SK-N-SH treated with all-trans-retinoic acid at 6 μM for 48 hours (cell line): ENCODE data around the gene TMEM50A.
A peak's percentile ranks its signal among the peaks of the same experiment; 100 is the strongest.
"Not testable (repeated sequence)": the region's sequence is repeated elsewhere in the genome, so short reads cannot be mapped to it uniquely, and the experiment has no call there.

ENCODE experiments used
- ATAC-seq: fragments of 200-7000 bp; cut with Tn5 transposase; 3 replicates; pipeline ENCODE4 v1.9.1; 2020; ENCODE audit warnings: mild to moderate bottlenecking, moderate library complexity
- ARNTL ChIP-seq: fragments of 450-650 bp; formaldehyde crosslinking; IDR thresholded peaks from 2 replicates; pipeline ENCODE4 v1.5.0; 2020; ENCODE audit warnings: low read depth, mild to moderate bottlenecking, moderate library complexity, borderline replicate concordance
- ESRRG ChIP-seq: fragments of 250-450 bp; sonication (Bioruptor Pico); IDR thresholded peaks from 2 replicates; pipeline ENCODE4 v1.6.1; 2021; ENCODE audit warnings: mild to moderate bottlenecking
- ISL1 ChIP-seq: fragments of 250-450 bp; sonication (Bioruptor Pico); IDR thresholded peaks from 2 replicates; pipeline ENCODE4 v2.1.2; 2022; ENCODE audit warnings: mild to moderate bottlenecking, moderate library complexity
- OSR1 ChIP-seq: fragments of 250-450 bp; sonication (Bioruptor Pico); IDR thresholded peaks from 2 replicates; pipeline ENCODE4 v1.8.0; 2022; ENCODE audit warnings: moderate library complexity, mild to moderate bottlenecking, inconsistent platforms
- PPARA ChIP-seq: fragments of 250-450 bp; sonication (Bioruptor Pico); IDR thresholded peaks from 2 replicates; pipeline ENCODE4 v1.5.0; 2020; ENCODE audit warnings: mild to moderate bottlenecking, borderline replicate concordance
- SNAI2 ChIP-seq: fragments of 250-450 bp; sonication (Bioruptor Pico); IDR thresholded peaks from 2 replicates; pipeline ENCODE4 v1.5.0; 2020; ENCODE audit warnings: mild to moderate bottlenecking, moderate library complexity
- TOX ChIP-seq: fragments of 250-450 bp; sonication (Bioruptor Pico); IDR thresholded peaks from 2 replicates; pipeline ENCODE4 v1.8.0; 2021; ENCODE audit warnings: mild to moderate bottlenecking, moderate library complexity, borderline replicate concordance
- ZC3H10 ChIP-seq: fragments of 250-450 bp; sonication (Bioruptor Pico); IDR thresholded peaks from 2 replicates; pipeline ENCODE4 v1.5.1; 2021; ENCODE audit warnings: mild to moderate bottlenecking, moderate library complexity
- ZNF70 ChIP-seq: fragments of 450-650 bp; formaldehyde crosslinking; IDR thresholded peaks from 2 replicates; pipeline ENCODE4 v1.5.0; 2020; ENCODE audit warnings: mild to moderate bottlenecking, moderate library complexity
- ZNF8 ChIP-seq: fragments of 450-650 bp; formaldehyde crosslinking; IDR thresholded peaks from 2 replicates; pipeline ENCODE4 v1.5.0; 2020; ENCODE audit warnings: mild to moderate bottlenecking, moderate library complexity
- TF ChIP-seq, protein P1 (sequence below): fragments of 250-450 bp; sonication (Bioruptor Pico); IDR thresholded peaks from 2 replicates; pipeline ENCODE4 v1.8.0; 2021; ENCODE audit warnings: low read depth, mild to moderate bottlenecking, moderate library complexity, borderline replicate concordance
- TF ChIP-seq, protein P2 (sequence below): fragments of 250-450 bp; sonication (Bioruptor Pico); IDR thresholded peaks from 2 replicates; pipeline ENCODE4 v1.5.0; 2020; ENCODE audit warnings: mild to moderate bottlenecking, moderate library complexity
- TF ChIP-seq, protein P3 (sequence below): fragments of 250-450 bp; sonication (Bioruptor Pico); IDR thresholded peaks from 2 replicates; pipeline ENCODE4 v1.5.1; 2021; ENCODE audit warnings: mild to moderate bottlenecking, moderate library complexity

Gene TMEM50A

DNA sequence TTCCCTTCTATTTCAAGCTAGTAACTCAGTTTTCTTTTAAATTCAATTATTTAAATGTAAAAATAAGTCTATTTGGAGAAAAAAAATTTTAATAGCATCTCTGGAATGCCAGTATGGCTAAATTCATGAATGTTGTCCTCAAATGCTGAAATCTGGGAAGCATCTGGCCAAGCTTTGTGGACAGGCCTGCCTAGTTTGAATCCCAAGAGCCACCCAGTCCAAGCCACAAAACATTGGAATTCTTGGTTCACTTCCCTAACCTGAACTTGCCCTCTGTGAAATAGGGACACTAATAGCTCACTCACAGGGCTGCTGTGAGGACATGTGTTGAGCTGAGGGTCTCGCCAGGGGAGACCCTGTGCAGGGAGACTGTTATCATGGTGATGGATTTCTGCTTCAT lies 28.6 kb upstream of the TMEM50A start:
- peak; percentile 71 for ATAC-seq
- 0 out of 2 replicates have a peak, but pooled peaks have one; percentile 11 for TF ChIP-seq ISL1 (CRISPR knock-in tag)

DNA sequence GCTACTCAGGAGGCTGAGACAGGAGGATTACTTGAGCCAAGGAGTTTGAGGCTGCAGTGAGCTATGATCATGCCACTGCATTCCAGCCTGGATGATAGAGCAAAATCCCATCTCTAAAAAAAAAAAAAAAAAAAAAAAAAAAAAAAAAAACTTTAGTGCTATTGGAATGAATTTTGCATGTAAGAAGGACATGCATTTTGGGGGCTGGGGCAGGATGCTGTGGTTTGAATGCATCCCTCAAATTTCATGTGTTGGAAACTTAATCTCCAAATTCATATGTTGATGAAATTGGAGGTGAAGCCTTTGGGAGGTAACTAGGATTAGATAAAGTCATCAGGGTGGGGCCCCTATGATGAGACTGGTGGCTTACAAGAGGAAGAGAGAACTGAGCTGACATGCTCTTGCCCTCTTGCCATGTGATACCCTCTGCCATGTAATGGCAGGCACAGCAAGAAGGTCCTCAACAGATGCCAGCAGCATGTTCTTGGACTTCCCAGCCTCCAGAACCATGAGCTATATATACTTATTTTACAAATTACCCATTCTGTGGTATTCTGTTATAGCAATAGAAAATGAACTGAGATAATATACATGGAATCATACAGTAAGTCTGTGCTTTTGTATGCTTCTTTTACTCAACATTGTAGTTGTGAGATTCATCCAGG lies 25.2 kb upstream of the TMEM50A start:
- ATAC-seq, result not testable (repeated sequence)

DNA sequence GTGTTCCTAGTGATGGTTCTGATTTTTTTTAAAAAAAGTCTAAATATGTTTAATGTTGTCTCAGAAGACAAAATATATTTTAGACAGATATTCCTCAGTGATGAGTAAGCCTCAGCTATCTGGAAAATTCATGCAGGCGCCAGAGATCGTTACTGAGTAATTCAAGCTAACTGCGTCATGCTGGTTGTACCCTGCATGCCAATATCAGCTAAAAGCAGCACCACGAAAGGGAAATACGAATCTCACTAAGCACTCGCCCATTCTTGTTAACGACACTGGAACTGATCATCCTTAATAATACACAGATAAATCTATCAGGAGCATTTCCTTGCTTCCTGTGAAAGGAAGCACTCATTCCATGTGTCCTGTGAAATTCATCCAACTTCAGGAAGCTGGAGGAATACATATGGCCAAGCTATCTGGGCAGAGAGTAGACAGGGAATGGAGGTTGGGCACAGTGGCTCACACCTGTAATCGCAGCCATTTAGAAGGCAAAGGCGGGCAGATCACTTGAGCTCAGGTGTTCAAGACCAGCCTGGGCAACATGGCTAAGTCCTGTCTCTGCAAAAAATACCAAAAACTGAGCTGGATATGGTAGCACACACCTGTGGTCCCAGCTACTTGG lies 17.7 kb upstream of the TMEM50A start:
- peak; percentile 90 for ATAC-seq
- peak; percentile 70; the same call in 1 of the 2 replicates for TF ChIP-seq TOX

DNA sequence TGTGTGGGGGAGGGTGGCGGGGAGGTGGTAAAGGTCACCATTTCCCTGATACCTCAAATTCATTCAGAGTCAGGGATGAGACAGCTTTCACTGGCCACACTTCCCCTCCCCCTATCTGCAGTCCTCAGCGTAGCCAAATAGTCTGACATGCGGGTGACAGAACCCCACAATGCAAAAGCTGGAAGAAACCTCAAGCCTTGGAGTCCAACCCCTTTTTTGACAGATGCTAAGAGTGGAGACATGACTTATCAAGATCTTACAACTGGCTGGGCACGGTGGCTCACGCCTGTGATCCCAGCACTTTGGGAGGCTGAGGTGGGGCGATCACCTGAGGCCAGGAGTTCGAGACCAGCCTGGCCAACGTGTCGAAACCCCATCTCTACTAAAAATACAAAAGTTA lies 16.0 kb upstream of the TMEM50A start:
- not testable (repeated sequence) for ATAC-seq

DNA sequence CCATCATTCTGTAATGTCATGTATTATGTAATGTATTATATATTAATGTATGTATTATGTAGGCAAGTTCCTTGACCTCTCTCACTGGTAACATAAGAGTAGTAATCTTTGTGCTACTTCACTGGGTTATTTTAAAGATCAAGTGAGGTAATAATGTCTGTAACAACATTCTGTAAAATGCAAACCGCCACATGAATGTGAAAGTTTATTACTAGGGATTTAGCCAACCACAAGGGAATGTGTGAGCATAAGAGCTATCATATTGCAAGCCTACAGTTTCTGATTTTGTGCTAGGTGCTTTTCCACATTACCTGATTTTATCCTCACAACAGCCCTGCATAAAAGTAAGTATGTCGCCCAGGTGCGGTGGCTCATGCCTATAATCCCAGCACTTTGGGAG lies 13.7 kb upstream of the TMEM50A start:
- peak; percentile 7; the same call in 2 of the 3 replicates for ATAC-seq

DNA sequence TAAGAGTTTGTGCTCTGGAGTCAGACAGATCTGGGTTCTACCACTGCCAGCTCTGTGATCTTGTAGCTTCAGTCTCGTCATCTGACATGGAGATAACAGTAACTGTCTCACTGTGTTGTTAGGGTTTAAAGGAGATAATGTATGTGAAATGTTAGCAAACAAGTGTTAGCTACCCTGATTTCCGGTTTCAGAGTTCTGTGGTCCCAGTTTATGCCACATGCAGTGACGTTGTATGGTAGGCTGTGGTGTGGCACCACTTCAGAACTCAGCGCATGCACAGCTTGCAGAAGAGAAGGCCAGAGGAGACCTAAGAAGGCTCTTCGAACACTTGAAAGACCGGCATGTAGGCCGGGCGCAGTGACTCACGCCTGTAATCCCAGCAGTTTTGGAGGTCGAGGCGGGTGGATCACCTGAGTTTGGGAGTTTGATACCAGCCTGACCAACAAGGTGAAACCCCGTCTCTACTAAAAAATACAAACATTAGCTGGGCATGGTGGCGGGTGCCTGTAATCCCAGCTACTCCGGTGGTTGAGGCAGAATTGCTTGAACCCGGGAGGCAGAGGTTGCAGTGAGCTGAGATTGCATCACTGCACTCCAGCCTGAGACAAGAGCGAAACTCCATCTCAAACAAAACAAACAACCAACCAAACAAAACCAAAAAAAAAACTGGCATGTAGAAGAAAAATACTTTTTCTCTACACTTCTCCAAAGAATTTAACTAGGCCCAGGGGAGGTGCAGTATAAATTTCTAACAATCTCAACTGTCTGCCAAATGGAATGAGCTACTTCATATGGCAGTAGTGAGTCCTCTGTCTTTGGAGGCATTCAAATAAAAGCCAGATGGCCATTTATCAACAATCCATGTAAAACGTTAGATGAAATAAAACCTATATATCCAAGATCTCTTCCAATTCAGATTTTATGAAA lies 10.0 kb upstream of the TMEM50A start:
- not testable (repeated sequence) for ATAC-seq

DNA sequence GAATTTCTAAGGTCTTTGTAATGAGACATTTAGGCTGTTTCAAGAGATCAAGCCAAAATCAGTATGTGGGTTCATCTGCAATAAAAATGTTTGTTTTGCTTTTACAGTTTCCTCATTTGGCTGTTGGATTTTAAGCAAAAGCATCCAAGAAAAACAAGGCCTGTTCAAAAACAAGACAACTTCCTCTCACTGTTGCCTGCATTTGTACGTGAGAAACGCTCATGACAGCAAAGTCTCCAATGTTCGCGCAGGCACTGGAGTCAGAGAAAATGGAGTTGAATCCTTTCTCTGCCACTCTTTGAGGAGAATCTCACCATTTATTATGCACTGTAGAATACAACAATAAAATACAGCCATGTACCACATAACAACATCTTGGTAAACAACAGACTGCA lies 9.3 kb upstream of the TMEM50A start:
- not testable (repeated sequence) for ATAC-seq

DNA sequence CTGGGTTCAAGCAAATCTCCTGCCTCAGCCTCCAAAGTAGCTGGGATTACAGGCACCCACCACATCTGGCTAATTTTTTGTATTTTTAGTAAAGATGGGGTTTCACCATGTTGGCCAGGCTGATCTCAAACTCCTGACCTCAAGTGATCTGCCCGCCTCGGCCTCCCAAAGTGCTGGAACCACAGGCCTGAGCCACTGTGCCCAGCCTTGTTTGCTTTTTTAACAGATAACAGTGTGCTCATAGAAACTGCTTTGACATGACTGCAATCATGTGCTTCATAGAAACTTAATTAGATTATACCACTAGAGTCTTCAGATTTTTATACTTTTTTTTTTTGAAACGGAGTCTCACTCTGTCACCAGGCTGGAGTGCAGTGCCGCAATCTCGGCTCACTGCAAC lies 8.8 kb upstream of the TMEM50A start:
- not testable (repeated sequence) for ATAC-seq

DNA sequence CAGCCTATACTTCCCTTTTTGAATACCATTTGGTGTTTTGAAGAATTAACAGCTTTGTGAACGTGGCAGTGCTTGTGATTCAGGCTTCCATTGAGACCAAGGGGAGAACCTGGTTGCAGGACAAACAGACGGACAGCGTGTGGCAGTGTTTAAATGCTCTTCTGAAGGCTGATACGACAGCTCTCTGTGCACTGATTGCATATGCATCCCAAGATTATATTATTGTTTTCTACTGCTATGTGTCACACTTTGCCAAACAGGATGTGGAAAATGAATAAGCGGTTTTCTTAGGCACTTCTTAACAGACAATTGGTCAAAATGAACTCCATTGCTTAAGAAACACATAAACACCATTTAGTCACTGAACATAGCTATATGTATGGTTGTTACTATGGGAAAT lies 8.2 kb upstream of the TMEM50A start:
- ATAC-seq, result peak; percentile 74

DNA sequence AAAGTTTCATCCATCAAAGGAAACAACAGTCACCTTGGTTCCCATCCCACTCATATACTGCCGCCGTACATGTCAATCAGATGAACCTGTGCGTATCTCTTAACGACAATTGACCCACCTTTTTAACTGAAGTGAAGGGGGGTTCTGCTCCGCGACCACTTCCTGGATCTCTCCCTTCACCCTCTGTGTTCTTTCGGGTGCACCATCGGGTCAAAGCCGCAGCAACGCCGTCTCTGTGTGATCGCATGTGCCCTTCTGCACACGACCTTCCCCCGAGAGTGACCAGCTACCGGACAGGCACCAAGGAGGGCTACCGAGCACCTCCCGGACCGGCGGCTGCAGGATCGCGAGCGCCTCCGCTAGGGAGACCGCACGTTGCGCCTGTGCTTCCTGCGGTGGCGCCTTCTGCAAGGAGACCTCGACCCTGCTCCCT lies 1.2 kb upstream of the TMEM50A start:
- ATAC-seq, result peak; percentile 72

DNA sequence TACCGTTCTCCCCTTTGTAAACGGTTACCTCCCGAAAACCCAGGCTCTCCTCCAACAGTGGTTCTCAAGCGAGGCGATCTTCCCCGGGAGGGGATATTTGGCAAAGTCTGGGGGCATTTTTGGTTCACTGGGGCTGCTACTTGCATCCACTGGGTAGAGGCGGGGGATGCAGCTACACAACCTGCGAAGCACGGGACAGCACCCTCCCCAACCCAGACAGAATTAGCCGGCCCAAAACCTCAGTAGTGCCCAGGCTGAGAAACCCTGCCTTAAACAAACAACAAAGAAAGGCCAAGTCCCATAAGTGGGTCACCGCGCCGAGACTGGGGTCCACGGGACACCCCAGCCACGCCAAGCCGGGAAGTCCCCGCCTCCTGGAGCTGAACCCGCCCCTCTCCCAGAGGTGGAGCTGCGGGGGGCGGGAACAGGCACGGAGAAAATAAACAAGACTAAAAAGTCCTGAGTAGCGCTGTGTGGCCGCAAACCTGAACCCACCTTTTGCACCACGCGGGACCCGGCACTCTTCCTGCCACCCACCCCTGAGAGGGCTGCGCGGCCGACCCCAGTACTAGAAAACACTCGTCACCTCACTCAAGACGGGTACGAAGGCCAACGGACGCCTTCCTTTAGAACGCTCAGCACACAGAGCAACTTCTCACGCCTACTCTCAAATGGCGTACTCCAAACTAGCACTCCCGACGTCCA lies 499 bp upstream of the TMEM50A start:
- peak; percentile 80 for ATAC-seq

DNA sequence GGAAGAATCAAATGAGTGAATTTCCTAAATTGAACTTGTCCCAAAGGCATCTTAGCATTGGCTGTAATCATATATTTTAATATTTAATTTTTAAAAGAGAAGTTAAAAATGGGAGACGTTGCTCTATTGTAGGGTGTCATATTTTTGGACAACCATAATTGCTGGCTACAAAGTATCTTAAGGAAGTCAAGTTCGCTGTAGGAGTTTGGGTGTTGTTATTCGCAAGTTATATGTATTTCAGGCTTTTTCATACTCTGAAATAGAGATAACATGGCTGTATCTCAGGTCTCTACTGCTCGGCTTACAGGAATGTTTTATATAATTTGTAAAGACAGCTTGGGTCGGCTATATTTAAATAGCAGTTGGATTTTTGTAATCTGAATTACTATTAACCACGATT lies 852 bp downstream of the TMEM50A start:
- ATAC-seq, result no peak
- no peak for TF ChIP-seq OSR1 (CRISPR knock-in tag)
- TF ChIP-seq ZNF70 (CRISPR knock-in tag), result no peak
- TF ChIP-seq ESRRG (CRISPR knock-in tag), result no peak
- no peak for TF ChIP-seq SNAI2 (CRISPR knock-in tag)
- TF ChIP-seq TOX, result no peak
- TF ChIP-seq, protein P1, sequence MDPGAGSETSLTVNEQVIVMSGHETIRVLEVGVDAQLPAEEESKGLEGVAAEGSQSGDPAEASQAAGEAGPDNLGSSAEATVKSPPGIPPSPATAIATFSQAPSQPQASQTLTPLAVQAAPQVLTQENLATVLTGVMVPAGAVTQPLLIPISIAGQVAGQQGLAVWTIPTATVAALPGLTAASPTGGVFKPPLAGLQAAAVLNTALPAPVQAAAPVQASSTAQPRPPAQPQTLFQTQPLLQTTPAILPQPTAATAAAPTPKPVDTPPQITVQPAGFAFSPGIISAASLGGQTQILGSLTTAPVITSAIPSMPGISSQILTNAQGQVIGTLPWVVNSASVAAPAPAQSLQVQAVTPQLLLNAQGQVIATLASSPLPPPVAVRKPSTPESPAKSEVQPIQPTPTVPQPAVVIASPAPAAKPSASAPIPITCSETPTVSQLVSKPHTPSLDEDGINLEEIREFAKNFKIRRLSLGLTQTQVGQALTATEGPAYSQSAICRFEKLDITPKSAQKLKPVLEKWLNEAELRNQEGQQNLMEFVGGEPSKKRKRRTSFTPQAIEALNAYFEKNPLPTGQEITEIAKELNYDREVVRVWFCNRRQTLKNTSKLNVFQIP, result no peak
- no peak for TF ChIP-seq ARNTL (CRISPR knock-in tag)
- TF ChIP-seq, protein P2, sequence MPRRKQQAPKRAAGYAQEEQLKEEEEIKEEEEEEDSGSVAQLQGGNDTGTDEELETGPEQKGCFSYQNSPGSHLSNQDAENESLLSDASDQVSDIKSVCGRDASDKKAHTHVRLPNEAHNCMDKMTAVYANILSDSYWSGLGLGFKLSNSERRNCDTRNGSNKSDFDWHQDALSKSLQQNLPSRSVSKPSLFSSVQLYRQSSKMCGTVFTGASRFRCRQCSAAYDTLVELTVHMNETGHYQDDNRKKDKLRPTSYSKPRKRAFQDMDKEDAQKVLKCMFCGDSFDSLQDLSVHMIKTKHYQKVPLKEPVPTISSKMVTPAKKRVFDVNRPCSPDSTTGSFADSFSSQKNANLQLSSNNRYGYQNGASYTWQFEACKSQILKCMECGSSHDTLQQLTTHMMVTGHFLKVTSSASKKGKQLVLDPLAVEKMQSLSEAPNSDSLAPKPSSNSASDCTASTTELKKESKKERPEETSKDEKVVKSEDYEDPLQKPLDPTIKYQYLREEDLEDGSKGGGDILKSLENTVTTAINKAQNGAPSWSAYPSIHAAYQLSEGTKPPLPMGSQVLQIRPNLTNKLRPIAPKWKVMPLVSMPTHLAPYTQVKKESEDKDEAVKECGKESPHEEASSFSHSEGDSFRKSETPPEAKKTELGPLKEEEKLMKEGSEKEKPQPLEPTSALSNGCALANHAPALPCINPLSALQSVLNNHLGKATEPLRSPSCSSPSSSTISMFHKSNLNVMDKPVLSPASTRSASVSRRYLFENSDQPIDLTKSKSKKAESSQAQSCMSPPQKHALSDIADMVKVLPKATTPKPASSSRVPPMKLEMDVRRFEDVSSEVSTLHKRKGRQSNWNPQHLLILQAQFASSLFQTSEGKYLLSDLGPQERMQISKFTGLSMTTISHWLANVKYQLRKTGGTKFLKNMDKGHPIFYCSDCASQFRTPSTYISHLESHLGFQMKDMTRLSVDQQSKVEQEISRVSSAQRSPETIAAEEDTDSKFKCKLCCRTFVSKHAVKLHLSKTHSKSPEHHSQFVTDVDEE (CRISPR knock-in tag), result no peak
- TF ChIP-seq ZNF8, result no peak
- TF ChIP-seq ZC3H10, result no peak
- TF ChIP-seq, protein P3, sequence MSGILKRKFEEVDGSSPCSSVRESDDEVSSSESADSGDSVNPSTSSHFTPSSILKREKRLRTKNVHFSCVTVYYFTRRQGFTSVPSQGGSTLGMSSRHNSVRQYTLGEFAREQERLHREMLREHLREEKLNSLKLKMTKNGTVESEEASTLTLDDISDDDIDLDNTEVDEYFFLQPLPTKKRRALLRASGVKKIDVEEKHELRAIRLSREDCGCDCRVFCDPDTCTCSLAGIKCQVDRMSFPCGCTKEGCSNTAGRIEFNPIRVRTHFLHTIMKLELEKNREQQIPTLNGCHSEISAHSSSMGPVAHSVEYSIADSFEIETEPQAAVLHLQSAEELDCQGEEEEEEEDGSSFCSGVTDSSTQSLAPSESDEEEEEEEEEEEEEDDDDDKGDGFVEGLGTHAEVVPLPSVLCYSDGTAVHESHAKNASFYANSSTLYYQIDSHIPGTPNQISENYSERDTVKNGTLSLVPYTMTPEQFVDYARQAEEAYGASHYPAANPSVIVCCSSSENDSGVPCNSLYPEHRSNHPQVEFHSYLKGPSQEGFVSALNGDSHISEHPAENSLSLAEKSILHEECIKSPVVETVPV (CRISPR knock-in tag), result no peak
- no peak for TF ChIP-seq PPARA (CRISPR knock-in tag)
